Measurements from ENCODE around the gene HMCES.
A peak's percentile ranks its signal among the peaks of the same experiment; 100 is the strongest.
"Not testable (repeated sequence)": the region's sequence is repeated elsewhere in the genome, so short reads cannot be mapped to it uniquely, and the experiment has no call there.

Gene HMCES

DNA sequence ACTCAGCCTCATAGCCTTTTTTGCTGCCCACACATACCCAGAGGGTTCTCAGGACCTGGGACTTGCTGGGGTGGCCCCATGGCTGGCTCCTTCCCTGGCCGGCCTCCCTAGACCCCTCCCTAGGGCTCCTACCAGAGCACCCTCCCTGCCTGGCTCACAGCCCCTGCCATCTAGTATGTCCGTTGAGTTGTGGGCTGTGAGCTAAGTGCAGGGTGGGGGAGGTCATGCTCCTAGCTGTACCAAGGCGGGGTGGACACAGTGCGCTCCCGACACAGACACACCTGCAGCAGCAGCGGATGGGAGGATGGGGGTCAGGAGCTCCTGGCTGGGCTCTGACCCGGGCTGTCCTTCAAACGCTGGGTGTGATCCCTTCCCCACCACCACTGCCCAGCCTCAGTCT, 41.6 kb downstream of the HMCES start:
- no peak for DNase-seq (ENCODE audit: low read depth in 2 of 3, low spot score in 2 of 3)

DNA sequence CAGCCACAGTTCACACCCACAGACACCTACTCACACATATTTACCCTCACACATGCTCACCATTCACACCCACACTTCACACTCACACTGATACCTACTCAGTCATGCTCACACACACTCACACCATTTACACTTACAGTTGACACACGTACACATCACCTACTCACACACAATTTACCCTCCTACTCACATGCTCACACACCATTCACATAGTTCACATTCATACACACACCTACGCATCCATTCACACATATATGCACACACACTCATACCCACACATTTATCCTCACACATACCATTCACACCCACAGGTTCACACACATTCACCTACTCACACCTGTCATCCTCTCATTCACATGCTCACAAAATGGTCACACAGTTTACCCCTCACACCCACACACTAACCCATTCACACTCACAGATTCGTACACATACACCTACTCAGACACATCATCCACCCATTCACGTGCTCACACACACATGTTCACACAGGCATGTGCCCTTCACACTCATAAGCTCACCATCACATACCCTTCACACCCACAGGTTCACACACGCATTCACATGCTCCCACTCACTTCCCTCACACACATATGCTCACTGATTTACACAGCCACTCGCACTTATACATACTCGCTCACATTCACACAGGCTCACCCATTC, 42.3 kb downstream of the HMCES start:
- DNase-seq (ENCODE audit: low read depth in 2 of 3, low spot score in 2 of 3), result no peak

DNA sequence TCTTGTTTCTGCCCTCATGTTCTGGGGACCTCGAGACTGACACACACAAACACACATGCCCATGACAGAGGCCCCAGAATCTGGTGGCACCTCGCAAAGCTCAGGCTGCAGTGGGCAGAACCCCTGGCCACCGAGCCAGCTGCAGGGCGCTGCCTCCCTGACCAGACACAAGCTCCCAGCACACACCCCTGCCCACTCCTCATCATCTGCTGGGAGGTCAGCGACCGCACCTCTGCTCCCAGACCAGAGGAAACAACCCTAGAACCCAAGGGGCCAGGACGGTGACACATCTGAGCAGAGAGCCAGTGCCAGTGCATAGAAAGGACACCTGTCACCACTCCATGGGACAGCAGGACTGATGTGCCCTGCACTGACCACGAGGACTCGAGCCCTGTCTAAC, 43.2 kb downstream of the HMCES start:
- DNase-seq (ENCODE audit: low read depth in 2 of 3, low spot score in 2 of 3), result no peak

- no peak for DNase-seq (ENCODE audit: low read depth in 2 of 3, low spot score in 2 of 3)
Observed at GRCh38 chr3:129323651-129324294, 45.1 kb downstream of the HMCES start.

- no peak for DNase-seq (ENCODE audit: low read depth in 2 of 3, low spot score in 2 of 3)
Observed at GRCh38 chr3:129324855-129325254, 46.2 kb downstream of the HMCES start.

DNA sequence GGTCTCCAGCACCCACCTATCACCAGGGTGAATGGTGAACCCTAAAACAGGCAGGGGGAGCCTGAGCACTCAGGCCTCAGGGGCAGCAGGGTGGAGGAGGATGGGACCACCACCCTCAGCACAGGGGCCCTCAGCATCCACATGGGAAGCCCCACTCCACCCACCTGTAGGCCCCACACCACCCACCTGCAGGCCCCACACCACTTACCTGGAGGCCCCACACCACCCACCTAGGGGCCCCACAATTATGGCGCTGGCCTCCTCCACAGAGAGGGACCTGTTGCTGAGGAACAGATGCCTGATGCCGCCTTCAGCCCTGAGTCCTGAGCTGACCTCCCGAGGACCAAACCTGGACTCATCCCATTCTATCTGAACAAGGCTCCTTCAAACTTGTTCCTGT, 46.7 kb downstream of the HMCES start:
- no peak for DNase-seq (ENCODE audit: low read depth in 2 of 3, low spot score in 2 of 3)

- DNase-seq (ENCODE audit: low read depth in 2 of 3, low spot score in 2 of 3), result no peak
Observed at GRCh38 chr3:129326138-129326537, 47.5 kb downstream of the HMCES start.

- DNase-seq (ENCODE audit: low read depth in 2 of 3, low spot score in 2 of 3), result no peak
Observed at GRCh38 chr3:129326595-129326994, 47.9 kb downstream of the HMCES start.

DNA sequence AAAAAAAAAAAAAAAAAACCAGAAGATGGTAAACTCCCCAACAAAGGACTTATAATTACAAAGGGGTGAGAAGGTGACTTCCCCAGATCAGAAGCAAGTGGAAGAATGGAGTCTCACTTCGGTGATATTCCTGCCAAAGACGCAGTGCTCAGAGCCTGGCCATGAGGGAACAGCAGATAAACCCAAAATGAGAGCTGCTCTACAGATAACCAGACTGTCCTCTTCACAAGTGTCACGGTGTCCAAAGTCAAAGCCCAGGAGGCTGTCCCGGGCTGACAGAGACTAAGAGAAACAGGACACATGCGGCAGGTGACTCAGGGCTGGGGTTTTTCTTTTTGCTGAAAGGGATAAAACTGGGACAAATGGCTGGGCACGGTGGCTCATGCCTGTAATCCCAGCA, 48.8 kb downstream of the HMCES start:
- DNase-seq (ENCODE audit: low read depth in 2 of 3, low spot score in 2 of 3), result no peak

DNA sequence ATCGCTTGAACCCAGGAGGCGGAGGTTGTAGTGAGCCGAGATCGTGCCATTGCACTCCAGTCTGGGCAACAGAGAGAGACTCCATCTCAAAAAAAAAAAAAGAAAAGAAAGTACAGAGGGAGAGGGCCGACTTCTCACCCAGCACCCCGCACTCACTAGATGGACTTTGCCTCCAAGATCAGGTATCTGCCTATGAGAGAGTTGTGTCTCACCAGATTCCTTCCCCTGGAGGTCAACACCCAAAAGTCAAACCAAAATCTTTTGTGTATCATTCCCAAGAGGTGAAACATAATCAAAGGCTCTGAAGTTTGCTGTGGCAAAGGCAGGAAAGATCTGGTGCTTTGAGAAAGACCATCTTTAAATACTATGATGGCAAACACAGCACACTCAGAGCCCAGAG, 51.2 kb downstream of the HMCES start:
- no peak for DNase-seq (ENCODE audit: low read depth in 2 of 3, low spot score in 2 of 3)

DNA sequence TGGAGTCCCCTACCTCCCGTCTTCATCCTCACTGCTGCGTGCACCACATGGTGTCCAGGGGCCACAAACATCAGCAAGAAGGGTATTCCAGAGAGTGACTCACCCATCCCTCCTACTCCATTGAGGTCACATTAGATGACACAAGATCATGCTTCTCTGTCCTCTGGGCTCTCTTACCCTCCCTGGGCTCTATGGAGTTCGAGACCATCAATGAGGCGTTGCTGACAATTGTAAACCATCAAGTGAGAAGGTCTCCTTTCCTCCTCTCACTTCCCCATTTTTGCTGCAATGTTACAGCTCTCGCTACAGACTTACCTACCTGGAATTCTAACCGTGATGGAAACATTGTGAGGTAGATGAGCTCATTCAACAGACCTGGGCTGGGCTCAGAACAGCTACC, 51.7 kb downstream of the HMCES start:
- no peak for DNase-seq (ENCODE audit: low read depth in 2 of 3, low spot score in 2 of 3)

DNA sequence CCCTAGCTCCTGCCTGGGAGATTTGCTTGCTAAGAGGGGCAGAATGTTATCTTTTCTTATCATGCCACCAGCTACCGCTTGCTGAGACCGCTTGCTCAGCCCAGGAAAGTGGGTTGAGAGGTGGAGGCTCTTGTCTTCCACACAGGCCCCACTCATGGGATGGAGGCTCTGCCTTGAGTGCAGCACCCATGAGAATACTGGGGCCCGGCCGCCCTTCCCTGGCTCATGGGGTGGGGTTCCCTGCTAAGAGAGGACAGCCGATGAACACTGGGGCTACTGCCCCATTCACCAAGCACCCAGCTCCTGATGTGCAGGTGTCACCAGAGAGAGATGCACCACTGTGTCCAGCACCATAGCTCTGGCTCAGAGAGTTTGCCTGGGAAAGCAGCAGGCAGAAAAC, 55.2 kb downstream of the HMCES start:
- DNase-seq (ENCODE audit: low read depth in 2 of 3, low spot score in 2 of 3), result no peak

GRCh38 chr3:129336093-129336706, 57.5 kb downstream of the HMCES start:
- DNase-seq (ENCODE audit: low read depth in 2 of 3, low spot score in 2 of 3), result no peak

DNA sequence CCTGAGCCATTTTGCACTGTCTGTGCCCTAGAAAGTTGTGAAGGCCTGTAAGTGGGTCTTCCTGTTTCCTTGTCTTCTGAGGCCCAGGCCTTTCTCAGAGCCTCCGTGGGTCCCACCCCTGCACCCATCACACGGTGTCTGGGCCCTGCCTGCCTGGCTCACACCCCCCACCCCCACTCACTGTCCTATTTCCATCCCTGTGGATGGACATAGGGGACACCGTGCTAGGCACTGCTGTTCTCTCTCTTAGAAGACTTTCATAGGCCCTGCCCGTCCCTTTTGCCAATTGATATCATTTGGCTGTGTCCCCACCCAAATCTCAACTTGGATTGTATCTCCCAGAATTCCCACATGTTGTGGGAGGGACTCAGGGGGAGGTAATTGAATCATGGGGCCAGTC, 59.0 kb downstream of the HMCES start:
- DNase-seq (ENCODE audit: low read depth in 2 of 3, low spot score in 2 of 3), result not testable (repeated sequence)

GRCh38 chr3:129339186-129339585, 60.5 kb downstream of the HMCES start:
- DNase-seq (ENCODE audit: low read depth in 2 of 3, low spot score in 2 of 3), result not testable (repeated sequence)

- DNase-seq (ENCODE audit: low read depth in 2 of 3, low spot score in 2 of 3), result not testable (repeated sequence)
Observed at GRCh38 chr3:129339833-129340232, 61.2 kb downstream of the HMCES start.

- no peak for DNase-seq (ENCODE audit: low read depth in 2 of 3, low spot score in 2 of 3)
Observed at GRCh38 chr3:129341331-129342141, 62.9 kb downstream of the HMCES start.

- DNase-seq (ENCODE audit: low read depth in 2 of 3, low spot score in 2 of 3), result peak in 1 of 3 experiments; percentile 14
Observed at GRCh38 chr3:129343643-129344360, 65.1 kb downstream of the HMCES start.

- no peak for DNase-seq (ENCODE audit: low read depth in 2 of 3, low spot score in 2 of 3)
Observed at GRCh38 chr3:129344540-129345220, 66.0 kb downstream of the HMCES start.

- no peak for DNase-seq (ENCODE audit: low read depth in 2 of 3, low spot score in 2 of 3)
Observed at GRCh38 chr3:129345281-129345680, 66.6 kb downstream of the HMCES start.

DNA sequence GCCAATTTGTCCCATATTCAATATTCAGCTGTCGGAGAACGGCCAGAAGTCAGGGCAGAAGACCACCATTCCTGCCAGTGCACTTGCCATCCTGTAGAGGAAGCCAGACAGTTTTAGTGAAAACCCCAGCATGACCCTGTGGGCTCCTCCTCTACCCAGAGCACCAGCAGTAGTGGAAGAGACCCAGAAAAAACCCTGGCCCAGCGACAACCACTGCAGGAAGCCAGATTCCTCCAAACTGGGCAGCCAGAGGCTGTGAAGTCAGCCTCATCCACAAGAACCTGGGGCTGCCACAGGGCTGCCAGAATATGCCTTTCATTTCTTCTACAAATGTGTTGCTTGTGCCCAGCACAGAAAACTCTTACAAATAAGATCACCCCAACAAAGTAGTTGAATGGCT, 67.3 kb downstream of the HMCES start:
- DNase-seq (ENCODE audit: low read depth in 2 of 3, low spot score in 2 of 3), result no peak

Measured in activated CD8-positive, alpha-beta memory T cell treated with anti-CD3 and anti-CD28 coated beads for 48 hours (primary cell).